IMR-90 (cell line): ENCODE results near the gene CDYL2. TPM values are rescaled to one million over a fixed set of nuclear protein-coding genes. Genes with fewer than 3 reads are reported as not detected.

Source experiments
- ATAC-seq: fragments of 200-7000 bp; cut with Tn5 transposase; 2 replicates; pipeline ENCODE4 v1.9.1; 2020; ENCODE audit warnings: low read depth, mild to moderate bottlenecking, moderate library complexity
- BruUV-seq: library from RNA; stranded (reverse); fragments of 400-500 nt; replicated peaks from 2 replicates; lab custom pipeline; 2021; lab: Mats Ljungman, UMichigan
- CTCF ChIA-PET: fragments of 300-600 bp; formaldehyde crosslinking; extraction: SDS; loops from one replicate; lab custom pipeline; 2021; ENCODE audit warnings: antibody characterized with exemption; lab: Yijun Ruan, JAX
- POLR2A ChIA-PET: fragments of 300-600 bp; sonication (Branson Sonifier 250); formaldehyde crosslinking; loops from one replicate; lab custom pipeline; 2022; ENCODE audit warnings: antibody characterized with exemption; ENCODE audit not compliant: unreplicated experiment; lab: Charles Lee
- DNase-seq: peaks from one replicate; pipeline ENCODE4 v3.0.0; 2013
- H2AFZ ChIP-seq: replicated peaks from 2 replicates; pipeline ENCODE3; 2013; ENCODE audit warnings: low read length, mild to moderate bottlenecking; ENCODE audit not compliant: poor library complexity
- H2AK5ac ChIP-seq: 2 replicates; pipeline ENCODE4 v1.6.1; 2013; ENCODE audit warnings: low read depth, low read length, inconsistent platforms
- H2AK9ac ChIP-seq: replicated peaks from 2 replicates; pipeline ENCODE3; 2013; ENCODE audit warnings: mild to moderate bottlenecking, low read depth, low read length, moderate library complexity; ENCODE audit not compliant: poor library complexity
- H2BK120ac ChIP-seq: 2 replicates; pipeline ENCODE4 v1.6.1; 2013; ENCODE audit warnings: low read depth, low read length, inconsistent platforms
- H2BK15ac ChIP-seq: 3 replicates; pipeline ENCODE4 v1.6.1; 2013; ENCODE audit warnings: low read depth, low read length, inconsistent platforms
- H2BK20ac ChIP-seq: 2 replicates; pipeline ENCODE4 v1.6.1; 2013; ENCODE audit warnings: low read depth, mild to moderate bottlenecking, inconsistent platforms, low read length, moderate library complexity
- H2BK5ac ChIP-seq: 2 replicates; pipeline ENCODE4 v1.6.1; 2013; ENCODE audit warnings: mild to moderate bottlenecking, low read depth, low read length, inconsistent platforms; ENCODE audit not compliant: poor library complexity, severe bottlenecking
- H3K14ac ChIP-seq: replicated peaks from 2 replicates; pipeline ENCODE4 v1.6.1; 2013; ENCODE audit warnings: low read depth, low read length, inconsistent platforms
- H3K18ac ChIP-seq: 2 replicates; pipeline ENCODE4 v1.6.1; 2013; ENCODE audit warnings: low read depth, low read length, control low read depth
- H3K23ac ChIP-seq: 2 replicates; pipeline ENCODE4 v1.6.1; 2013; ENCODE audit warnings: low read depth, low read length, inconsistent platforms
- H3K27ac ChIP-seq: 2 replicates; pipeline ENCODE4 v1.5.1; 2013; ENCODE audit warnings: mild to moderate bottlenecking, control low read depth, low read length; ENCODE audit not compliant: insufficient read depth
- H3K27me3 ChIP-seq: 2 replicates; pipeline ENCODE4 v1.6.1; 2013; ENCODE audit warnings: low read length; ENCODE audit not compliant: control insufficient read depth, insufficient read depth
- H3K36me3 ChIP-seq: 2 replicates; pipeline ENCODE4 v1.6.1; 2013; ENCODE audit warnings: low read length, mixed read lengths; ENCODE audit not compliant: control insufficient read depth, insufficient read depth
- H3K4ac ChIP-seq: 2 replicates; pipeline ENCODE4 v1.6.1; 2013; ENCODE audit warnings: low read depth, low read length, inconsistent platforms
- H3K4me1 ChIP-seq: 2 replicates; pipeline ENCODE4 v1.6.1; 2013; ENCODE audit warnings: low read length, mixed read lengths; ENCODE audit not compliant: control insufficient read depth, insufficient read depth
- H3K4me2 ChIP-seq: 2 replicates; pipeline ENCODE4 v1.6.1; 2013; ENCODE audit warnings: low read depth, mild to moderate bottlenecking, control low read depth, low read length, moderate library complexity
- H3K4me3 ChIP-seq: 2 replicates; pipeline ENCODE4 v1.5.1; 2013; ENCODE audit warnings: low read depth, mild to moderate bottlenecking, control low read depth, low read length, moderate library complexity; ENCODE audit not compliant: insufficient read depth
- H3K56ac ChIP-seq: 2 replicates; pipeline ENCODE4 v1.6.1; 2013; ENCODE audit warnings: low read length, inconsistent platforms; ENCODE audit not compliant: insufficient read depth; ENCODE audit errors: extremely low read depth
- H3K79me1 ChIP-seq, 2 experiments: 2 replicates each; pipeline ENCODE4 v1.6.1; 2013; ENCODE audit warnings: low read length in 2 of 2, inconsistent platforms in 1 of 2, low read depth in 1 of 2
- H3K9ac ChIP-seq: 2 replicates; pipeline ENCODE4 v1.6.1; 2013; ENCODE audit warnings: low read depth, low read length, control low read depth
- H3K9me1 ChIP-seq: 2 replicates; pipeline ENCODE4 v1.6.1; 2013; ENCODE audit warnings: low read length, inconsistent platforms; ENCODE audit not compliant: insufficient read depth
- H3K9me3 ChIP-seq: 2 replicates; pipeline ENCODE4 v1.6.1; 2013; ENCODE audit warnings: low read length; ENCODE audit not compliant: control insufficient read depth, insufficient read depth
- H4K20me1 ChIP-seq: 2 replicates; pipeline ENCODE4 v1.6.1; 2013; ENCODE audit warnings: low read length, inconsistent platforms; ENCODE audit not compliant: insufficient read depth
- H4K5ac ChIP-seq: 2 replicates; pipeline ENCODE4 v1.6.1; 2013; ENCODE audit warnings: mild to moderate bottlenecking, low read depth, low read length, control low read depth
- H4K8ac ChIP-seq, 2 experiments: 2 replicates each; pipeline ENCODE4 v1.6.1; 2013; ENCODE audit warnings: low read depth in 2 of 2, low read length in 2 of 2, control low read depth in 1 of 2, inconsistent platforms in 1 of 2
- H4K91ac ChIP-seq: 2 replicates; pipeline ENCODE4 v1.6.1; 2013; ENCODE audit warnings: low read depth, low read length, inconsistent platforms; ENCODE audit not compliant: insufficient read depth
- BHLHE40 ChIP-seq: fragments of 150-350 bp; IDR thresholded peaks from 2 replicates; pipeline ENCODE4 v1.6.1; 2016; ENCODE audit warnings: mild to moderate bottlenecking, low read depth, low read length
- CEBPB ChIP-seq: IDR thresholded peaks from 2 replicates; pipeline ENCODE4 v1.6.1; 2012; ENCODE audit warnings: low read depth, low read length, improper control_type of control experiment
- FOS ChIP-seq: fragments of 150-350 bp; IDR thresholded peaks from 2 replicates; pipeline ENCODE4 v1.6.1; 2016; ENCODE audit warnings: low read depth, low read length
- MAZ ChIP-seq: IDR thresholded peaks from 2 replicates; pipeline ENCODE4 v1.6.1; 2012; ENCODE audit warnings: low read depth, mild to moderate bottlenecking, low read length, improper control_type of control experiment, moderate library complexity, borderline replicate concordance
- MXI1 ChIP-seq: IDR thresholded peaks from 2 replicates; pipeline ENCODE4 v1.6.1; 2012; ENCODE audit warnings: low read depth, mild to moderate bottlenecking, low read length, moderate library complexity, borderline replicate concordance
- NFE2L2 ChIP-seq: fragments of 150-350 bp; IDR thresholded peaks from 2 replicates; pipeline ENCODE4 v1.6.1; 2016; ENCODE audit warnings: low read depth, mild to moderate bottlenecking, low read length
- POLR2A ChIP-seq: IDR thresholded peaks from 2 replicates; pipeline ENCODE4 v1.6.1; 2012; ENCODE audit warnings: mild to moderate bottlenecking, low read depth, low read length
- RAD21 ChIP-seq: IDR thresholded peaks from 2 replicates; pipeline ENCODE4 v1.6.1; 2012; ENCODE audit warnings: low read length, improper control_type of control experiment
- SMC3 ChIP-seq: fragments of 150-350 bp; IDR thresholded peaks from 2 replicates; pipeline ENCODE4 v1.6.1; 2016; ENCODE audit warnings: low read depth, mild to moderate bottlenecking, antibody characterized with exemption, low read length, moderate library complexity
- WGBS, 2 experiments: methylation state at CpG; one replicate each; pipeline versions ENCODE4 v1.1.5 to v1.1.7; 2013; ENCODE audit warnings: missing lambda C conversion rate in 2 of 2; ENCODE audit not compliant: insufficient read length in 1 of 2; ENCODE audit errors: extremely low coverage in 2 of 2; 5-methylcytosine and 5-hydroxymethylcytosine counted together
- dilution Hi-C: fragments of 300-500 bp; cut with HindIII; formaldehyde crosslinking; loops from one replicate; pipeline ENCODE4 v1.14.3; 2018; ENCODE audit warnings: low sequenced_read_pairs; ENCODE audit not compliant: unreplicated experiment
- in situ Hi-C: fragments of 300-500 bp; cut with MboI; formaldehyde crosslinking; loops from 3 replicates; pipeline ENCODE4 v1.14.3; 2019; ENCODE audit warnings: low sequenced_read_pairs, inconsistent platforms, mixed read lengths
- intact Hi-C: fragments of 100-400 bp; cut with micrococcal nuclease; formaldehyde crosslinking; loops from 2 replicates; pipeline ENCODE4 v1.10.0; 2022
- polyA plus RNA-seq, 3 experiments: library from polyadenylated mRNA; depleted of rRNA; stranded (reverse); fragments of >200 nt; gene quantifications; 2 replicates each; pipeline ENCODE4 v1.2.3, GENCODE V29; 2012; ENCODE audit warnings: low replicate concordance in 1 of 3
- total RNA-seq: library from RNA; depleted of rRNA; stranded (reverse); fragments of >200 nt; gene quantifications from 2 replicates; pipeline ENCODE4 v1.2.3, GENCODE V29; 2012
- TF ChIP-seq, protein P1 (sequence below): fragments of 150-350 bp; IDR thresholded peaks from 2 replicates; pipeline ENCODE4 v1.6.1; 2017; ENCODE audit warnings: mild to moderate bottlenecking, antibody characterized with exemption, low read length, low read depth
- TF ChIP-seq, protein P2 (sequence below): fragments of 150-350 bp; IDR thresholded peaks from 2 replicates; pipeline ENCODE4 v1.6.1; 2016; ENCODE audit warnings: low read depth, mild to moderate bottlenecking, low read length, moderate library complexity, borderline replicate concordance

CDYL2 gene
- total and polyA plus RNA-seq, 2 of the 4 experiments (the other 2 are of a cell fraction): 1.2 to 3.9 TPM

DNA sequence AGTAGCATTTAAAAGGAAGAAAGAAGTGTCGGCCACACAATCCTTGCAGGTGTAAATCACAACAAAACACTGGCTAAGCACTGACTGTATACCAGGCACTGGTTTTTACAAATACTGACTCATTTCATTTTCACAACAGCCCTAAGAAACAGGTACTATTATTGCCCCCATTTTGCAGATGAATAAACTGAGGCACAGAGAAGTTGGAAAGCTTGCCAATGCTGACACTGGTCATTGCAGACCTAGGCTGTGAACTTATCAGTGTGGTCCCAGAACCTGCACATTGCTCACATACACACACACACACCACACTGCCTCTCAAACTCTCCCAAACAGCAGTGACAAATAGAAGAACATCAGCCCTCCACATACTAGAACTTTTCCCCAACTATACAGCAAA is 37.6 kb downstream of the CDYL2 start:
- H3K9ac ChIP-seq: no peak overlapping the region
- no CpG with 5 or more reads among the region's 1 CpG for WGBS, 2 experiments
- H3K4me1 ChIP-seq: no peaks in the 10 kb centered on the region
- H3K4me2 ChIP-seq: no peak overlapping the region
- H3K9me1 ChIP-seq: no peaks in the 10 kb centered on the region
- H2BK120ac ChIP-seq: no peak overlapping the region
- no peak overlapping the region for H2AK5ac ChIP-seq
- intact Hi-C loops: no loop called here
- no peaks in the 10 kb centered on the region for H4K20me1 ChIP-seq
- no TSS peak for BruUV-seq
- no peak overlapping the region for H3K23ac ChIP-seq
- peaks cover 0 to 4% of the 10 kb centered on the region in 2 experiments; a peak in 1 of 4 replicates for H3K79me1 ChIP-seq
- no peaks in the 10 kb centered on the region for H3K27me3 ChIP-seq
- no peak overlapping the region for H3K27ac ChIP-seq
- no peak overlapping the region for H4K8ac ChIP-seq
- H2AK9ac ChIP-seq: no peak overlapping the region
- no peak overlapping the region for H3K18ac ChIP-seq
- H4K5ac ChIP-seq: no peak overlapping the region
- H2BK20ac ChIP-seq: no peak overlapping the region
- H3K14ac ChIP-seq: no peak overlapping the region
- in situ Hi-C loops: no loop called here
- H3K36me3 ChIP-seq: no peaks in the 10 kb centered on the region
- H3K56ac ChIP-seq: no peak overlapping the region
- POLR2A ChIA-PET: no interaction called here
- DNase-seq (no peak), ATAC-seq (no peak)
- CTCF ChIA-PET: no interaction called here
- H2BK15ac ChIP-seq: no peak overlapping the region
- H3K4ac ChIP-seq: no peak overlapping the region
- no peak overlapping the region for H2AFZ ChIP-seq
- no peak overlapping the region for H4K91ac ChIP-seq
- TF ChIP-seq RAD21 (no peak), POLR2A (no peak), MXI1 (no peak), CEBPB (no peak), NFE2L2 (no peak), MAZ (no peak), BHLHE40 (no peak), SMC3 (no peak), FOS (no peak)
- TF ChIP-seq, protein P1, sequence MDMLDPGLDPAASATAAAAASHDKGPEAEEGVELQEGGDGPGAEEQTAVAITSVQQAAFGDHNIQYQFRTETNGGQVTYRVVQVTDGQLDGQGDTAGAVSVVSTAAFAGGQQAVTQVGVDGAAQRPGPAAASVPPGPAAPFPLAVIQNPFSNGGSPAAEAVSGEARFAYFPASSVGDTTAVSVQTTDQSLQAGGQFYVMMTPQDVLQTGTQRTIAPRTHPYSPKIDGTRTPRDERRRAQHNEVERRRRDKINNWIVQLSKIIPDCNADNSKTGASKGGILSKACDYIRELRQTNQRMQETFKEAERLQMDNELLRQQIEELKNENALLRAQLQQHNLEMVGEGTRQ: no peak
- TF ChIP-seq, protein P2, sequence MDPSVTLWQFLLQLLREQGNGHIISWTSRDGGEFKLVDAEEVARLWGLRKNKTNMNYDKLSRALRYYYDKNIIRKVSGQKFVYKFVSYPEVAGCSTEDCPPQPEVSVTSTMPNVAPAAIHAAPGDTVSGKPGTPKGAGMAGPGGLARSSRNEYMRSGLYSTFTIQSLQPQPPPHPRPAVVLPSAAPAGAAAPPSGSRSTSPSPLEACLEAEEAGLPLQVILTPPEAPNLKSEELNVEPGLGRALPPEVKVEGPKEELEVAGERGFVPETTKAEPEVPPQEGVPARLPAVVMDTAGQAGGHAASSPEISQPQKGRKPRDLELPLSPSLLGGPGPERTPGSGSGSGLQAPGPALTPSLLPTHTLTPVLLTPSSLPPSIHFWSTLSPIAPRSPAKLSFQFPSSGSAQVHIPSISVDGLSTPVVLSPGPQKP: no peak
- dilution Hi-C loops: no loop called here
- no peak overlapping the region for H2BK5ac ChIP-seq
- H3K4me3 ChIP-seq: no peak overlapping the region
- H3K9me3 ChIP-seq: peaks cover 4% of the 10 kb centered on the region
